GM21528 (cell line): ENCODE data around the gene TP53RK.

Experiments
- ATAC-seq: cut with Tn5 transposase; IDR thresholded peaks from one replicate; pipeline ENCODE4 v1.9.1; 2021; ENCODE audit warnings: mild to moderate bottlenecking, moderate library complexity; ENCODE audit not compliant: unreplicated experiment, low FRiP score

TP53RK gene

GRCh38 chr20:46641424-46641823, 47.8 kb downstream of the TP53RK start:
- no peak for ATAC-seq

GRCh38 chr20:46640536-46641311, 48.5 kb downstream of the TP53RK start:
- no peak for ATAC-seq

- ATAC-seq, result no peak
Measured at GRCh38 chr20:46640044-46640443, 49.2 kb downstream of the TP53RK start.

- ATAC-seq, result no peak
Measured at GRCh38 chr20:46639587-46639986, 49.7 kb downstream of the TP53RK start.

- no peak for ATAC-seq
Measured at GRCh38 chr20:46638898-46639274, 50.4 kb downstream of the TP53RK start.

GRCh38 chr20:46638134-46638897, 50.9 kb downstream of the TP53RK start:
- ATAC-seq, result no peak

- no peak for ATAC-seq
Measured at GRCh38 chr20:46637427-46638133, 51.7 kb downstream of the TP53RK start.

- ATAC-seq, result no peak
Measured at GRCh38 chr20:46637020-46637419, 52.2 kb downstream of the TP53RK start.

- ATAC-seq, result no peak
Measured at GRCh38 chr20:46636514-46636913, 52.7 kb downstream of the TP53RK start.

- ATAC-seq, result no peak
Measured at GRCh38 chr20:46635514-46636136, 53.6 kb downstream of the TP53RK start.

GRCh38 chr20:46634528-46634927, 54.7 kb downstream of the TP53RK start:
- no peak for ATAC-seq
